Measurements from ENCODE around the gene BCL2. TPM values are rescaled to one million over a fixed set of nuclear protein-coding genes. Genes with fewer than 3 reads are reported as not detected.

BCL2 gene
- polyA plus RNA-seq, 1 of the 3 experiments (the other 2 are of a cell fraction) = 1.5 TPM

GRCh38 chr18:63135101-63135500 lies 184.5 kb downstream of the BCL2 start:
- CTCF ChIA-PET = interaction anchor here (0.8 to 5.2 kb wide), 5 partner anchors 15 to 184 kb away, joined by 3 to 62 read pairs (median 3); partner anchors contain the start of gene BCL2
- 61% methylated on average over 3 of the region's 3 CpGs for WGBS (ENCODE audit: low lambda C conversion rate)

More at GRCh38 chr18:63135101-63135500, 184.5 kb downstream of the BCL2 start:
- no peak overlapping the region for H2AFZ ChIP-seq (ENCODE audit: low read depth)
- H3K9me2 ChIP-seq = no peaks in the 10 kb centered on the region
- no peak overlapping the region for H3K27ac ChIP-seq (ENCODE audit: low read depth in 2 of 2, low read length in 1 of 2)
- no peak overlapping the region for H3K4me3 ChIP-seq (ENCODE audit: low read depth in 2 of 2, low read length in 1 of 2)
- H3K36me3 ChIP-seq (replicated peaks in 1 of 2; ENCODE audit: control insufficient read depth in 1 of 2, insufficient read depth in 2 of 2, low read length in 1 of 2) = no peaks in the 10 kb centered on the region
- no peak for DNase-seq
- H3K79me2 ChIP-seq (ENCODE audit: insufficient read depth) = no peaks in the 10 kb centered on the region
- H3K9me3 ChIP-seq = no peaks in the 10 kb centered on the region
- POLR2A ChIA-PET = no interaction called here
- no peaks in the 10 kb centered on the region for H3F3A ChIP-seq (replicated peaks; ENCODE audit: insufficient read depth)
- H4K20me1 ChIP-seq (ENCODE audit: insufficient read depth) = no peaks in the 10 kb centered on the region
- H3K9ac ChIP-seq = no peak overlapping the region
- TF ChIP-seq NFIC (IDR thresholded peaks at IDR 0.05; ENCODE audit: borderline replicate concordance) = no peak
- no peak for TF ChIP-seq TCF12 (IDR thresholded peaks at IDR 0.05)
- no peak for TF ChIP-seq USF1 (IDR thresholded peaks at IDR 0.05; ENCODE audit: borderline replicate concordance, low read depth)
- no peak for TF ChIP-seq YY1 (IDR thresholded peaks at IDR 0.05; ENCODE audit: low read depth)
- TF ChIP-seq RCOR1 (IDR thresholded peaks at IDR 0.05; ENCODE audit: low read length) = no peak
- no peak for TF ChIP-seq EP300 (IDR thresholded peaks at IDR 0.05; ENCODE audit: borderline replicate concordance in 1 of 2, low read depth in 1 of 2, low read length in 1 of 2)
- no peak for TF ChIP-seq SIN3A (IDR thresholded peaks at IDR 0.05; ENCODE audit: borderline replicate concordance, low read depth, low read length)
- no peak for TF ChIP-seq PBX3 (IDR thresholded peaks at IDR 0.05)
- no peak for TF ChIP-seq FOXM1 (IDR thresholded peaks at IDR 0.05; ENCODE audit: low read depth)
- no peak for TF ChIP-seq REST (IDR thresholded peaks at IDR 0.05; ENCODE audit: low read depth, low read length)
- no peaks in the 10 kb centered on the region for H3K27me3 ChIP-seq (ENCODE audit: insufficient read depth)
- H3K4me2 ChIP-seq = no peak overlapping the region
- peaks cover 0 to 12% of the 10 kb centered on the region in 2 experiments; a peak in 1 of 4 replicates for H3K4me1 ChIP-seq (ENCODE audit: control insufficient read depth in 1 of 2, insufficient read depth in 2 of 2, low read depth in 1 of 2, low read length in 1 of 2)

Data from SK-N-SH (cell line).